DND-41 (cell line): ENCODE measurements around the gene RGS3.

Source experiments
- ATAC-seq: fragments of 200-7000 bp; cut with Tn5 transposase; 3 replicates; pipeline ENCODE4 v1.9.1; 2021; ENCODE audit warnings: low read depth; ENCODE audit not compliant: insufficient read depth
- DNase-seq: peaks from one replicate; pipeline ENCODE4 v3.0.0-alpha.2; 2020
- H2AFZ ChIP-seq: 2 replicates; pipeline ENCODE4 v1.6.0; 2012; ENCODE audit warnings: low read depth, low read length
- H3K27ac ChIP-seq: 2 replicates; pipeline ENCODE4 v1.5.1; 2012; ENCODE audit warnings: low read length, inconsistent platforms
- H3K27me3 ChIP-seq: fragments of 200-600 bp; sonication (generic); 2 replicates; pipeline ENCODE4 v1.6.0; 2012; ENCODE audit warnings: low read length, mild to moderate bottlenecking, inconsistent platforms; ENCODE audit not compliant: insufficient read depth, poor library complexity
- H3K36me3 ChIP-seq: 2 replicates; pipeline ENCODE4 v1.5.1; 2012; ENCODE audit warnings: low read length, inconsistent platforms; ENCODE audit not compliant: insufficient read depth
- H3K4me1 ChIP-seq: 2 replicates; pipeline ENCODE4 v1.5.1; 2012; ENCODE audit warnings: mild to moderate bottlenecking, low read length; ENCODE audit not compliant: insufficient read depth
- H3K4me2 ChIP-seq: 2 replicates; pipeline ENCODE4 v1.6.0; 2012; ENCODE audit warnings: mild to moderate bottlenecking, moderate library complexity, low read length, inconsistent platforms; ENCODE audit not compliant: insufficient read depth
- H3K4me3 ChIP-seq, 2 experiments: fragments of 200-600 bp in 1 of 2; shearing (Covaris generic) in 1 of 2; 2 replicates each; pipeline ENCODE4 v1.5.1; 2012 to 2016; ENCODE audit warnings: inconsistent platforms in 2 of 2, low read length in 2 of 2, mild to moderate bottlenecking in 2 of 2, low read depth in 1 of 2, moderate library complexity in 1 of 2
- H3K79me2 ChIP-seq: 2 replicates; pipeline ENCODE4 v1.6.0; 2012; ENCODE audit warnings: low read length, inconsistent platforms; ENCODE audit not compliant: insufficient read depth
- H3K9ac ChIP-seq: 2 replicates; pipeline ENCODE4 v1.6.0; 2012; ENCODE audit warnings: low read depth, mild to moderate bottlenecking, inconsistent platforms, low read length, moderate library complexity
- H3K9me3 ChIP-seq: 2 replicates; pipeline ENCODE4 v1.5.1; 2012; ENCODE audit warnings: low read length, moderate library complexity, mild to moderate bottlenecking, inconsistent platforms; ENCODE audit not compliant: insufficient read depth, severe bottlenecking
- H4K20me1 ChIP-seq: 2 replicates; pipeline ENCODE4 v1.6.0; 2012; ENCODE audit warnings: low read length; ENCODE audit not compliant: insufficient read depth
- CTCF ChIP-seq: IDR thresholded peaks from 2 replicates; pipeline ENCODE4 v1.5.1; 2012; ENCODE audit warnings: borderline replicate concordance, low read length, moderate library complexity, mild to moderate bottlenecking; ENCODE audit not compliant: poor library complexity, severe bottlenecking; ENCODE audit errors: extremely low read depth
- EZH2 ChIP-seq: IDR thresholded peaks from 3 replicates; pipeline ENCODE4 v1.6.1; 2012; ENCODE audit warnings: borderline replicate concordance, low read depth, mild to moderate bottlenecking, moderate library complexity, low read length, inconsistent platforms; ENCODE audit not compliant: severe bottlenecking

Gene RGS3

GRCh38 chr9:113588242-113588810 lies 124.8 kb downstream of the RGS3 start:
- no peak for ATAC-seq
- no peak for DNase-seq
- H3K9me3 ChIP-seq = no peaks in the 10 kb centered on the region
- no peaks in the 10 kb centered on the region; the same call in 1 of the 2 replicates for H4K20me1 ChIP-seq
- H3K4me3 ChIP-seq = no peak overlapping the region
- no peak overlapping the region for H2AFZ ChIP-seq
- no peak overlapping the region for H3K4me2 ChIP-seq
- H3K27ac ChIP-seq = no peak overlapping the region
- H3K27me3 ChIP-seq = no peaks in the 10 kb centered on the region
- H3K9ac ChIP-seq = no peak overlapping the region
- TF ChIP-seq EZH2 = no peak
- no peak for TF ChIP-seq CTCF
- no peaks in the 10 kb centered on the region for H3K79me2 ChIP-seq
- peaks cover 11% of the 10 kb centered on the region for H3K36me3 ChIP-seq
- H3K4me1 ChIP-seq = no peaks in the 10 kb centered on the region

- H3K36me3 ChIP-seq = peaks cover 5% of the 10 kb centered on the region
- H3K79me2 ChIP-seq = no peaks in the 10 kb centered on the region
- no peaks in the 10 kb centered on the region; the same call in 1 of the 2 replicates for H4K20me1 ChIP-seq
- DNase-seq = no peak
- H2AFZ ChIP-seq = no peak overlapping the region
- H3K9me3 ChIP-seq = no peaks in the 10 kb centered on the region
- TF ChIP-seq CTCF (no peak), EZH2 (no peak)
- no peak for ATAC-seq
- no peak overlapping the region for H3K27ac ChIP-seq
- no peak overlapping the region for H3K9ac ChIP-seq
- H3K4me1 ChIP-seq = no peaks in the 10 kb centered on the region
- H3K4me3 ChIP-seq = no peak overlapping the region
- H3K27me3 ChIP-seq = no peaks in the 10 kb centered on the region
- H3K4me2 ChIP-seq = no peak overlapping the region
Observed at GRCh38 chr9:113588936-113589335, 125.4 kb downstream of the RGS3 start.

GRCh38 chr9:113589407-113589806 lies 125.9 kb downstream of the RGS3 start:
- H3K4me1 ChIP-seq = no peaks in the 10 kb centered on the region
- H3K4me2 ChIP-seq = no peak overlapping the region
- no peaks in the 10 kb centered on the region for H3K27me3 ChIP-seq
- no peaks in the 10 kb centered on the region for H3K9me3 ChIP-seq
- no peaks in the 10 kb centered on the region; the same call in 1 of the 2 replicates for H4K20me1 ChIP-seq
- peaks cover 4% of the 10 kb centered on the region for H3K36me3 ChIP-seq
- no peak for TF ChIP-seq CTCF
- no peak overlapping the region for H3K4me3 ChIP-seq
- H2AFZ ChIP-seq = no peak overlapping the region
- H3K9ac ChIP-seq = no peak overlapping the region
- no peak for ATAC-seq
- no peak for DNase-seq
- H3K27ac ChIP-seq = no peak overlapping the region; the same call in 1 of the 2 replicates
- no peaks in the 10 kb centered on the region for H3K79me2 ChIP-seq

GRCh38 chr9:113589890-113590289 lies 126.4 kb downstream of the RGS3 start:
- Histone ChIP-seq H2AFZ (no peak overlapping the region), H3K27ac (no peak overlapping the region; the same call in 1 of the 2 replicates), H4K20me1 (no peaks in the 10 kb centered on the region; the same call in 1 of the 2 replicates), H3K4me1 (no peaks in the 10 kb centered on the region), H3K9me3 (no peaks in the 10 kb centered on the region), H3K27me3 (no peaks in the 10 kb centered on the region), H3K4me2 (no peak overlapping the region), H3K36me3 (peaks cover 4% of the 10 kb centered on the region), H3K79me2 (no peaks in the 10 kb centered on the region), H3K9ac (no peak overlapping the region), H3K4me3 (no peak overlapping the region)
- TF ChIP-seq CTCF = peak; percentile 49
- no peak for TF ChIP-seq EZH2
- 0 out of 3 replicates have a peak, but pooled peaks have one; percentile 27 for ATAC-seq
- DNase-seq = no peak
